ENCODE measurements around the gene ROBO1. TPM values are rescaled to one million over a fixed set of nuclear protein-coding genes. Genes with fewer than 3 reads are reported as not detected.
A peak's percentile ranks its signal among the peaks of the same experiment; 100 is the strongest.
"Not testable (repeated sequence)": the region's sequence is repeated elsewhere in the genome, so short reads cannot be mapped to it uniquely, and the experiment has no call there.

The ROBO1 gene
- total RNA-seq, 8 experiments from 2014 or later, result 45.0 to 147 (median 67.8) TPM

GRCh38 chr3:78698431-78698830 lies 1069.4 kb downstream of the ROBO1 start:
- Histone ChIP-seq H3K4me1 (replicated peaks in 1 of 2) (peaks cover 0 to 5% of the 10 kb centered on the region in 2 donors), H3K27ac (no peak overlapping the region), H3K4me3 (no peak overlapping the region)
- ATAC-seq (replicated peaks in 6 of 8), result no peak
- WGBS, 10 experiments, result 22 to 100% (median 70%) methylated on average over 1 of the region's 1 CpG; no CpG with 5 or more reads in 4 of the 10 experiments
- in situ Hi-C loops (cut with MboI; ENCODE audit: low pct_unique_long_range_greater_than_20kb in 2 of 9, low sequenced_read_pairs in 9 of 9, unreplicated experiment in 9 of 9), result no loop called here

GRCh38 chr3:78697426-78697825 lies 1070.4 kb downstream of the ROBO1 start:
- no peak for ATAC-seq (replicated peaks in 6 of 8)
- no peak overlapping the region for H3K27ac ChIP-seq
- no peaks in the 10 kb centered on the region for H3K4me1 ChIP-seq (replicated peaks in 1 of 2)
- 60 to 100% (median 74%) methylated on average over 2 to 5 of the region's 5 CpGs for WGBS, 10 experiments
- H3K4me3 ChIP-seq, result no peak overlapping the region
- in situ Hi-C loops (cut with MboI; ENCODE audit: low pct_unique_long_range_greater_than_20kb in 2 of 9, low sequenced_read_pairs in 9 of 9, unreplicated experiment in 9 of 9), result no loop called here

DNA sequence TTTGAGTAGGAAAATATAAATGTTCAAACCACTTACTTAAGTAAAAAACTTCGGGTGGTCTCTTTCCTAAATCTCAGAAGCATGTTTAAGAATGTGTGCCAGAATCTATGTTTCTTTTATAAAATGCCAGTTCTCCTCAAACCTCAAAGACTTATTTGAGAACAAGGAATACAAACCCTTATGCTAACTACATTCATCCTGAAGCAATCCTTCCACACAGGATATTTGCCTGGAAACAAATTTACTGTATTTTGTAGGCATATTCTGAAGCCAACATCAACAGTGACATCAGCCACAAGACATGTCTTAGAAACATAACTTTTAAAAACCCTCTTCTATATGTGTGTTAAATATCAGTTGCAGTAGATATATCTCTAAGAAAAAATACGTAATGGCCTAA lies 1077.0 kb downstream of the ROBO1 start:
- H3K4me1 ChIP-seq (replicated peaks in 1 of 2), result no peaks in the 10 kb centered on the region
- no peak overlapping the region for H3K4me3 ChIP-seq
- in situ Hi-C loops (cut with MboI; ENCODE audit: low pct_unique_long_range_greater_than_20kb in 2 of 9, low sequenced_read_pairs in 9 of 9, unreplicated experiment in 9 of 9), result no loop called here
- ATAC-seq (replicated peaks in 6 of 8), result no peak
- H3K27ac ChIP-seq, result no peak overlapping the region
- WGBS, 10 experiments, result 0 to 80% (median 42%) methylated on average over 1 to 2 of the region's 2 CpGs; no CpG with 5 or more reads in 1 of the 10 experiments

GRCh38 chr3:78689378-78689777 lies 1078.4 kb downstream of the ROBO1 start:
- H3K4me3 ChIP-seq, result no peak overlapping the region
- peak in 1 of 8 experiments; percentile 12 for ATAC-seq (replicated peaks in 6 of 8)
- H3K4me1 ChIP-seq (replicated peaks in 1 of 2), result no peaks in the 10 kb centered on the region
- in situ Hi-C loops (cut with MboI; ENCODE audit: low pct_unique_long_range_greater_than_20kb in 2 of 9, low sequenced_read_pairs in 9 of 9, unreplicated experiment in 9 of 9), result no loop called here
- WGBS, 10 experiments, result 0 to 96% (median 89%) methylated on average over 1 to 6 of the region's 6 CpGs
- no peak overlapping the region for H3K27ac ChIP-seq

GRCh38 chr3:78687520-78687919 lies 1080.3 kb downstream of the ROBO1 start:
- in situ Hi-C loops (cut with MboI; ENCODE audit: low pct_unique_long_range_greater_than_20kb in 2 of 9, low sequenced_read_pairs in 9 of 9, unreplicated experiment in 9 of 9), result no loop called here
- no peak for ATAC-seq (replicated peaks in 6 of 8)
- H3K4me3 ChIP-seq, result no peak overlapping the region
- WGBS, 10 experiments, result 79 to 100% (median 95%) methylated on average over 1 to 4 of the region's 4 CpGs; no CpG with 5 or more reads in 1 of the 10 experiments
- H3K27ac ChIP-seq, result no peak overlapping the region
- no peaks in the 10 kb centered on the region for H3K4me1 ChIP-seq (replicated peaks in 1 of 2)

GRCh38 chr3:78683284-78683683 lies 1084.5 kb downstream of the ROBO1 start:
- Histone ChIP-seq H3K27ac (no peak overlapping the region), H3K4me1 (replicated peaks in 1 of 2) (no peaks in the 10 kb centered on the region), H3K4me3 (no peak overlapping the region)
- in situ Hi-C loops (cut with MboI; ENCODE audit: low pct_unique_long_range_greater_than_20kb in 2 of 9, low sequenced_read_pairs in 9 of 9, unreplicated experiment in 9 of 9), result no loop called here
- WGBS, 10 experiments, result 5 to 100% (median 94%) methylated on average over 1 to 2 of the region's 2 CpGs
- peak in 1 of 8 experiments; percentile 90 for ATAC-seq (replicated peaks in 6 of 8)

GRCh38 chr3:78675119-78675805 lies 1092.5 kb downstream of the ROBO1 start:
- in situ Hi-C loops (cut with MboI; ENCODE audit: low pct_unique_long_range_greater_than_20kb in 2 of 9, low sequenced_read_pairs in 9 of 9, unreplicated experiment in 9 of 9); H3K27ac ChIP-seq; H3K4me1 ChIP-seq (replicated peaks in 1 of 2); H3K4me3 ChIP-seq; ATAC-seq (replicated peaks in 6 of 8): not testable (repeated sequence)
- WGBS, 10 experiments, result 67 to 100% (median 98%) methylated on average over 1 to 6 of the region's 25 CpGs; no CpG with 5 or more reads in 6 of the 10 experiments

GRCh38 chr3:78670746-78671145 lies 1097.1 kb downstream of the ROBO1 start:
- no peak overlapping the region for H3K4me3 ChIP-seq

DNA sequence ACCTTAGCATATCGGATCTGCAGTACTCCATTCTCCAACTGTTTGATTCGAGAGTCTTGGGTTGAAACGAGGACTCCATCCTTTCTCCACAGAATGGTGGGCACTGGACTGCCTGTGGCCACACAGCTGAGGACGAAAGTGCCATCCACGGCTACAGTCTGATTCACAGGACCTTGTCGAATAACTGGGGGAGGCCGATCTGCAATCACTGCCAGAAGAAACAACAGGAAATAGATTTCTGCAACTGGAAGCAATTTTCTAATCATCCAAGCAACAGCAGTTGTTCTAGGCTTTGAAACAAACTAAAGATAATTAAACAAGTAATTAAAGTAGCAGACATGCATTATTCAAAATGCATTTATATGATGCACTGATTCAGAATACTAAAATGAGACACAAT lies 1097.7 kb downstream of the ROBO1 start:
- ATAC-seq (replicated peaks in 6 of 8), result no peak
- no peak overlapping the region for H3K27ac ChIP-seq
- in situ Hi-C loops (cut with MboI; ENCODE audit: low pct_unique_long_range_greater_than_20kb in 2 of 9, low sequenced_read_pairs in 9 of 9, unreplicated experiment in 9 of 9), result loop anchor here in 8 of 9 experiments (25.0 kb wide), 7 partner anchors 142 to 842 kb away; no protein-coding TSS in a partner anchor
- no peaks in the 10 kb centered on the region for H3K4me1 ChIP-seq (replicated peaks in 1 of 2)
- no peak overlapping the region for H3K4me3 ChIP-seq
- 0 to 100% (median 94%) methylated on average over 1 to 6 of the region's 7 CpGs; no CpG with 5 or more reads in 3 of the 10 experiments for WGBS, 10 experiments

More at GRCh38 chr3:78670746-78671145, 1097.1 kb downstream of the ROBO1 start:
- H3K27ac ChIP-seq, result no peak overlapping the region
- in situ Hi-C loops (cut with MboI; ENCODE audit: low pct_unique_long_range_greater_than_20kb in 2 of 9, low sequenced_read_pairs in 9 of 9, unreplicated experiment in 9 of 9), result loop anchor here in 8 of 9 experiments (25.0 kb wide), 7 partner anchors 142 to 842 kb away; no protein-coding TSS in a partner anchor
- 68 to 100% (median 93%) methylated on average over 2 to 4 of the region's 4 CpGs for WGBS, 10 experiments
- no peaks in the 10 kb centered on the region for H3K4me1 ChIP-seq (replicated peaks in 1 of 2)
- no peak for ATAC-seq (replicated peaks in 6 of 8)

- WGBS, 10 experiments, result 20 to 100% (median 75%) methylated on average over 1 to 2 of the region's 2 CpGs; no CpG with 5 or more reads in 1 of the 10 experiments
- Histone ChIP-seq H3K4me1 (replicated peaks in 1 of 2) (no peaks in the 10 kb centered on the region), H3K4me3 (no peak overlapping the region), H3K27ac (no peak overlapping the region)
- in situ Hi-C loops (cut with MboI; ENCODE audit: low pct_unique_long_range_greater_than_20kb in 2 of 9, low sequenced_read_pairs in 9 of 9, unreplicated experiment in 9 of 9), result loop anchor here (10.0 to 25.0 kb wide), 9 partner anchors 144 to 844 kb away; no protein-coding TSS in a partner anchor
- ATAC-seq (replicated peaks in 6 of 8), result no peak
Observed at GRCh38 chr3:78668302-78668701, 1099.5 kb downstream of the ROBO1 start.

DNA sequence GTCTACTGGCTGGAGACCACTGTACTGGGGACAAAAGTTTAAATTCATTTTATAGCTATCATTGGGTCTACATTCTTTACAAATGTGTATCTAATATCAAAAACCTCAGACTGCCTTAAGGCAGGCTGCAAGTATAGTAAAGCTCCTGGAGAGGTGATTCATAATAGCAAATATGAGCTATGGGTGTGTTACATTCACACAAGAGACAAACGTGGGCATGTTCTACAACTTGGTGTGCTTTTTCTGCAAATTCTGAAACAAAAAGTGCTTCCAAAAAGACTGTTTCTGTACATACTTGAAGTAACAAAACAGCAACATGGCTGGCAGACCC lies 1101.4 kb downstream of the ROBO1 start:
- ATAC-seq (replicated peaks in 6 of 8), result peak in 3 of 8 experiments; percentile 89 to 95 (median 92)
- H3K4me1 ChIP-seq (replicated peaks in 1 of 2), result no peaks in the 10 kb centered on the region
- WGBS, 10 experiments, result 0 to 100% (median 83%) methylated on average over 1 of the region's 1 CpG; no CpG with 5 or more reads in 2 of the 10 experiments
- H3K27ac ChIP-seq, result no peak overlapping the region
- no peak overlapping the region for H3K4me3 ChIP-seq
- in situ Hi-C loops (cut with MboI; ENCODE audit: low pct_unique_long_range_greater_than_20kb in 2 of 9, low sequenced_read_pairs in 9 of 9, unreplicated experiment in 9 of 9), result loop anchor here (10.0 to 25.0 kb wide), 9 partner anchors 146 to 846 kb away; no protein-coding TSS in a partner anchor

DNA sequence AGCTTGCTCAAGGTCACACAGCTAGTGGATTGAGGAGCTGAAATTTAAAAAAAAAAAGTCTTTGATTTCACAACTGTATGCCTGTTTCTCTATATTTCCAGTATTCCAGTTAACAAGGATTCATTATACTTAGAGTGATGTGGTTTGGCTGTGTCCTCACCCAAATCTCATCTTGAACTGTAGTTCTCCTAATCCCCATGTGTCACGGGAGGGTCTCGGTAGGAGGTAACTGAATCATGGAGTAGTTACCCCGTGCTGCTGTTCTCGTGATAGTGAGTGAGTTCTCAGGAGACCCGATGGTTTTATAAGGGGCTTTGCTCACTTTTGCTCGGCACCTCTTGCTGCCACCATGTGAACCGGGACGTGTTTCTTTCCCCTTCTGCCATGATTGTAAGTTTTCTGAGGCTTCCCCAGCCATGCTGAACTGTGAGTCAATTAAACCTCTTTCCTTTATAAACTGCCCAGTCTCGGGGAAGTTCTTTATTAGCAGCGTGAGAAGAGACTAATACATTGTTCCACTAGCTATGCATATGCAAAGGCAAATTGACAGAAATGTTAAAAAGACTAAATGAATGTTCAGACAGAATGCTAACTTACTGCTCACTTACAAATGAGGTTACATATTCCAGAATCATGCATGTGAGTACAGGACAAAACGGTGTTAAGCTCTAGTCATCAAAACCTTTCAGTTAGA lies 1101.9 kb downstream of the ROBO1 start:
- peak in 5 of 8 experiments; percentile 24 to 93 (median 92) for ATAC-seq (replicated peaks in 6 of 8)
- WGBS, 10 experiments, result 0 to 90% (median 73%) methylated on average over 2 to 10 of the region's 11 CpGs; no CpG with 5 or more reads in 2 of the 10 experiments
- no peak overlapping the region for H3K4me3 ChIP-seq
- H3K4me1 ChIP-seq (replicated peaks in 1 of 2), result no peaks in the 10 kb centered on the region
- H3K27ac ChIP-seq, result no peak overlapping the region
- in situ Hi-C loops (cut with MboI; ENCODE audit: low pct_unique_long_range_greater_than_20kb in 2 of 9, low sequenced_read_pairs in 9 of 9, unreplicated experiment in 9 of 9), result loop anchor here (10.0 to 25.0 kb wide), 9 partner anchors 146 to 846 kb away; no protein-coding TSS in a partner anchor

DNA sequence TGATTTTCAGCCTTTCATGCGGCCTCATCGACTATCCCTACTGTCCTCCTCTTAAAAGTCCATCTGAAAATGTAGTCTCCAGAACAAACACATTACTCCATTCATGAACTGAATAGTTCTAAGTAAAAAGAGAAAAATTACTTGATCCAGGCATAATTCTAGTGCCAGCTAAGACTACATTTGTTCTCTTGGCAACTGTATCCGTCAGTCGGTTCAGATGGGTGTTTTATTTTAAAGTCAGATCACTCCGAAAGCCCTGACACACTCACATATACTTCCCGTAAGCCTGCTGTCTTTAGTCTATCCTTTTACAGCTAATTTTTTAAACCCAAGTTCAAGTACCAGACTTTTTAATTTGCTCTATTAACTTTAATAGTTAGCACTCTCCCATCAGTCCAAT lies 1102.7 kb downstream of the ROBO1 start:
- no peak for ATAC-seq (replicated peaks in 6 of 8)
- H3K4me3 ChIP-seq, result no peak overlapping the region
- no peaks in the 10 kb centered on the region for H3K4me1 ChIP-seq (replicated peaks in 1 of 2)
- H3K27ac ChIP-seq, result no peak overlapping the region
- 90 to 100% (median 97%) methylated on average over 2 to 6 of the region's 6 CpGs; no CpG with 5 or more reads in 1 of the 10 experiments for WGBS, 10 experiments
- in situ Hi-C loops (cut with MboI; ENCODE audit: low pct_unique_long_range_greater_than_20kb in 2 of 9, low sequenced_read_pairs in 9 of 9, unreplicated experiment in 9 of 9), result loop anchor here (10.0 to 25.0 kb wide), 9 partner anchors 147 to 847 kb away; no protein-coding TSS in a partner anchor
